Stimulated activated CD8-positive, alpha-beta memory T cell treated with anti-CD3 and anti-CD28 coated beads, Interleukin-7, amount 100 ng/mL, for 4 hours (primary cell): ENCODE results near the gene LPA.
"Not testable (repeated sequence)": the region's sequence is repeated elsewhere in the genome, so short reads cannot be mapped to it uniquely, and the experiment has no call there.

Source experiments
- DNase-seq, 2 donors: peaks; one replicate each; pipeline ENCODE4 v3.0.0-alpha.2; 2020; ENCODE audit warnings: low read depth in 2 of 2

LPA gene

GRCh38 chr6:160661216-160661615, 2.9 kb downstream of the LPA start:
- DNase-seq: no peak

- no peak for DNase-seq
These were observed 4.5 kb downstream of the LPA start for GRCh38 chr6:160659562-160659961.

- DNase-seq: no peak
These were observed 29.4 kb downstream of the LPA start for GRCh38 chr6:160634706-160635105.

- no peak for DNase-seq
These were observed 67.9 kb downstream of the LPA start for GRCh38 chr6:160595838-160596832.

GRCh38 chr6:160595297-160595696, 68.8 kb downstream of the LPA start:
- not testable (repeated sequence) for DNase-seq

- DNase-seq: no peak
These were observed 77.7 kb downstream of the LPA start for GRCh38 chr6:160586374-160586773.

- no peak for DNase-seq
These were observed 80.3 kb downstream of the LPA start for GRCh38 chr6:160583794-160584193.

GRCh38 chr6:160581406-160581805, 82.7 kb downstream of the LPA start:
- no peak for DNase-seq

- DNase-seq: not testable (repeated sequence)
These were observed 85.6 kb downstream of the LPA start for GRCh38 chr6:160578515-160578914.

- DNase-seq: no peak
These were observed 90.1 kb downstream of the LPA start for GRCh38 chr6:160573943-160574342.

GRCh38 chr6:160571201-160571600, 92.9 kb downstream of the LPA start:
- DNase-seq: not testable (repeated sequence)

GRCh38 chr6:160544802-160545201, 119.3 kb downstream of the LPA start:
- DNase-seq: no peak

- DNase-seq: no peak
These were observed 128.8 kb downstream of the LPA start for GRCh38 chr6:160535270-160535669.

- DNase-seq: peak; percentile 21 to 26
These were observed 129.9 kb downstream of the LPA start for GRCh38 chr6:160534050-160534696.

- no peak for DNase-seq
These were observed 131.8 kb downstream of the LPA start for GRCh38 chr6:160532315-160532714.

GRCh38 chr6:160531826-160532225, 132.2 kb downstream of the LPA start:
- no peak for DNase-seq

- not testable (repeated sequence) for DNase-seq
These were observed 134.6 kb downstream of the LPA start for GRCh38 chr6:160529524-160529923.

- DNase-seq: no peak
These were observed 140.9 kb downstream of the LPA start for GRCh38 chr6:160523223-160523622.

- DNase-seq: peak; percentile 50 to 62
These were observed 143.8 kb downstream of the LPA start for GRCh38 chr6:160520043-160520904.

GRCh38 chr6:160519603-160520042, 144.5 kb downstream of the LPA start:
- DNase-seq: no peak

- DNase-seq: no peak
These were observed 144.9 kb downstream of the LPA start for GRCh38 chr6:160519133-160519532.

GRCh38 chr6:160513836-160514235, 150.2 kb downstream of the LPA start:
- DNase-seq: no peak
